ENCODE results near the gene OR2B6.
A peak's percentile ranks its signal among the peaks of the same experiment; 100 is the strongest.
"Not testable (repeated sequence)": the region's sequence is repeated elsewhere in the genome, so short reads cannot be mapped to it uniquely, and the experiment has no call there.

The OR2B6 gene

GRCh38 chr6:27924179-27924578 lies 32.9 kb upstream of the OR2B6 start:
- no peak for DNase-seq (ENCODE audit: low read depth in 1 of 2, low spot score in 1 of 2)
- Histone ChIP-seq H3K27me3 (ENCODE audit: insufficient read depth, poor library complexity, severe bottlenecking) (no peaks in the 10 kb centered on the region), H3K4me3 (replicated peaks; ENCODE audit: insufficient read depth, low read length) (no peak overlapping the region), H3K27ac (replicated peaks) (no peak overlapping the region)
- TF ChIP-seq GABPA (IDR thresholded peaks at IDR 0.05; ENCODE audit: low read depth) (no peak), SPI1 (IDR thresholded peaks at IDR 0.05; ENCODE audit: borderline replicate concordance, low read depth) (no peak), POLR2AphosphoS5 (IDR thresholded peaks at IDR 0.05; ENCODE audit: low read depth) (no peak), REST (IDR thresholded peaks at IDR 0.05; ENCODE audit: insufficient replicate concordance, low read depth) (no peak), CTCF (IDR thresholded peaks at IDR 0.05; ENCODE audit: insufficient read depth, low read length) (no peak)

GRCh38 chr6:27928041-27928440 lies 29.0 kb upstream of the OR2B6 start:
- not testable (repeated sequence) for H3K27me3 ChIP-seq (ENCODE audit: insufficient read depth, poor library complexity, severe bottlenecking); DNase-seq (ENCODE audit: low read depth in 1 of 2, low spot score in 1 of 2); H3K27ac ChIP-seq (replicated peaks); H3K4me3 ChIP-seq (replicated peaks; ENCODE audit: insufficient read depth, low read length)

- not testable (repeated sequence) for H3K4me3 ChIP-seq (replicated peaks; ENCODE audit: insufficient read depth, low read length); H3K27me3 ChIP-seq (ENCODE audit: insufficient read depth, poor library complexity, severe bottlenecking); H3K27ac ChIP-seq (replicated peaks); DNase-seq (ENCODE audit: low read depth in 1 of 2, low spot score in 1 of 2)
Measured at GRCh38 chr6:27929930-27930329, 27.1 kb upstream of the OR2B6 start.

GRCh38 chr6:27931209-27931608 lies 25.8 kb upstream of the OR2B6 start:
- Histone ChIP-seq H3K4me3 (replicated peaks; ENCODE audit: insufficient read depth, low read length) (no peak overlapping the region), H3K27me3 (ENCODE audit: insufficient read depth, poor library complexity, severe bottlenecking) (no peaks in the 10 kb centered on the region), H3K27ac (replicated peaks) (no peak overlapping the region)
- TF ChIP-seq POLR2AphosphoS5 (IDR thresholded peaks at IDR 0.05; ENCODE audit: low read depth) (no peak), SPI1 (IDR thresholded peaks at IDR 0.05; ENCODE audit: borderline replicate concordance, low read depth) (no peak), GABPA (IDR thresholded peaks at IDR 0.05; ENCODE audit: low read depth) (no peak), CTCF (IDR thresholded peaks at IDR 0.05; ENCODE audit: insufficient read depth, low read length) (no peak), REST (IDR thresholded peaks at IDR 0.05; ENCODE audit: insufficient replicate concordance, low read depth) (no peak)
- DNase-seq (ENCODE audit: low read depth in 1 of 2, low spot score in 1 of 2): no peak

GRCh38 chr6:27940766-27941165 lies 16.3 kb upstream of the OR2B6 start:
- Histone ChIP-seq H3K27ac (replicated peaks) (no peak overlapping the region), H3K27me3 (ENCODE audit: insufficient read depth, poor library complexity, severe bottlenecking) (no peaks in the 10 kb centered on the region), H3K4me3 (replicated peaks; ENCODE audit: insufficient read depth, low read length) (no peak overlapping the region)
- TF ChIP-seq GABPA (IDR thresholded peaks at IDR 0.05; ENCODE audit: low read depth) (no peak), SPI1 (IDR thresholded peaks at IDR 0.05; ENCODE audit: borderline replicate concordance, low read depth) (no peak), REST (IDR thresholded peaks at IDR 0.05; ENCODE audit: insufficient replicate concordance, low read depth) (peak; percentile 82), POLR2AphosphoS5 (IDR thresholded peaks at IDR 0.05; ENCODE audit: low read depth) (no peak), CTCF (IDR thresholded peaks at IDR 0.05; ENCODE audit: insufficient read depth, low read length) (no peak)
- DNase-seq (ENCODE audit: low read depth in 1 of 2, low spot score in 1 of 2): no peak

GRCh38 chr6:27943072-27943471 lies 14.0 kb upstream of the OR2B6 start:
- H3K27ac ChIP-seq (replicated peaks); H3K4me3 ChIP-seq (replicated peaks; ENCODE audit: insufficient read depth, low read length); DNase-seq (ENCODE audit: low read depth in 1 of 2, low spot score in 1 of 2): not testable (repeated sequence)

More at GRCh38 chr6:27943072-27943471, 14.0 kb upstream of the OR2B6 start:
- not testable (repeated sequence) for H3K27me3 ChIP-seq (ENCODE audit: insufficient read depth, poor library complexity, severe bottlenecking)

Measured in HL-60 (cell line).